ENCODE measurements around the gene INVS.
"Not testable (repeated sequence)": the region's sequence is repeated elsewhere in the genome, so short reads cannot be mapped to it uniquely, and the experiment has no call there.

The INVS gene

DNA sequence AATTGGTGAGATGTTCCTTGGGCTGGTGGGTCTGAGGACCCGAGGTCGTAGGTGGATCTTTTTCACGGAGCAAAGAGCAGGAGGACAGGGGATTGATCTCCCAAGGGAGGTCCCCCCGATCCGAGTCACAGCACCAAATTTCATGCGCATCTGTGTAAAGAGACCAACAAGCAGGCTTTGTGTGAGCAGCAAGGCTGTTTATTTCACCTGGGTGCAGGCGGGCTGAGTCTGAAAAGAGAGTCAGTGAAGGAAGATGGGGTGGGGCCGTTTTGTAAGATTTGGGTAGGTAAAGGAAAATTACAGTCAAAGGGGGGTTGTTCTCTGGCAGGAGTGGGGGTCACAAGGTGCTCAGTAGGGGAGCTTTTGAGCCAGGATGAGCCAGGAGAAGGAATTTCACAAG lies 46.9 kb downstream of the INVS start:
- H3K36me3 Mint-ChIP-seq (ENCODE audit: insufficient read depth); DNase-seq; H3K4me3 Mint-ChIP-seq; ATAC-seq (replicated peaks); H3K9me3 Mint-ChIP-seq; H3K27me3 Mint-ChIP-seq: not testable (repeated sequence)
- Mint-ChIP-seq H3K4me1 (ENCODE audit: low read depth in 2 of 2) (peaks cover 0 to 13% of the 10 kb centered on the region in 2 donors), H3K27ac (peak overlapping the region in 1 of 2 donors; percentile 55)

DNA sequence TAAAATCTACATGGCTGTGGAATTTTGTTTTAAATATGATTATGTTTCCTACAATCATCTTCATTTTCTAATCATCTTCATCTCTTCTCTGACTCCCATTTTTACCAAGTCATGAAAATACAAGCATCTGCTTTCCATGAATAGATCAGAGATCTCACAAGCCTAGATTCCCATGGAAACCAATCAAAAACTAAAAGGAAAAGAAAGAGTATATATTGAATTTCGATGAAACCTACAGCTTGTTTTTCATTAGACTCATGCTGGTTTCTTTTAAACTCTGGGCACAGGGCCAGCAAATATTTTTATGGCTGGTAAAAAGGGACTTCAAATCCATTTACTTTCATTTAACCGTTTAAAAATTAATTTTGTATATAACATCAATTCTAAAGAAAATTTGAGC lies 51.2 kb downstream of the INVS start:
- DNase-seq (no peak), ATAC-seq (replicated peaks) (no peak)
- no peaks in the 10 kb centered on the region for H3K9me3 Mint-ChIP-seq
- no peak overlapping the region for H3K27ac Mint-ChIP-seq
- H3K36me3 Mint-ChIP-seq (ENCODE audit: insufficient read depth), result no peaks in the 10 kb centered on the region
- H3K4me1 Mint-ChIP-seq (ENCODE audit: low read depth in 2 of 2), result peaks cover 0 to 9% of the 10 kb centered on the region in 2 donors
- no peaks in the 10 kb centered on the region for H3K27me3 Mint-ChIP-seq
- H3K4me3 Mint-ChIP-seq, result no peak overlapping the region

DNA sequence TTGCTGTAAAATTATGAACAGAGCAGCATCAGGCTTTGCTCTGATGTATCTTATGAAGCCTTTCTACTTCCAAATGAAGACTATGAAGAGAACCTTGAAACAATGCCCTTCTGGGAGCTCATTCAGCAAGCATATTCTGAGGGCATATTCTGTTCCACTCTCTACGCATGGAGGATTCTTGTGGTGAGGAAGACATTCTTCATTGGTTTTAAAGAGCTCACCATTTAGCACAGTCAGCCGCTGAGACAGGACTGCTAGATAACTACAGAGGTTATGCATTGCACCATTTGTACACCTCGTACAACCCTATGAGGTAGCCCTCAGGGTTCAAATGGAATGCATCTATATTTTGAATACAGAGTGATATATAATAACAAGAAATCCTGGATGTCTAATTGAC lies 61.0 kb downstream of the INVS start:
- no peak overlapping the region for H3K4me3 Mint-ChIP-seq
- peaks cover 0 to 7% of the 10 kb centered on the region in 2 donors for H3K4me1 Mint-ChIP-seq (ENCODE audit: low read depth in 2 of 2)
- ATAC-seq (replicated peaks), result no peak
- H3K27ac Mint-ChIP-seq, result no peak overlapping the region
- H3K9me3 Mint-ChIP-seq, result no peaks in the 10 kb centered on the region
- H3K27me3 Mint-ChIP-seq, result no peaks in the 10 kb centered on the region
- H3K36me3 Mint-ChIP-seq (ENCODE audit: insufficient read depth), result peaks cover 2% of the 10 kb centered on the region
- DNase-seq, result no peak

DNA sequence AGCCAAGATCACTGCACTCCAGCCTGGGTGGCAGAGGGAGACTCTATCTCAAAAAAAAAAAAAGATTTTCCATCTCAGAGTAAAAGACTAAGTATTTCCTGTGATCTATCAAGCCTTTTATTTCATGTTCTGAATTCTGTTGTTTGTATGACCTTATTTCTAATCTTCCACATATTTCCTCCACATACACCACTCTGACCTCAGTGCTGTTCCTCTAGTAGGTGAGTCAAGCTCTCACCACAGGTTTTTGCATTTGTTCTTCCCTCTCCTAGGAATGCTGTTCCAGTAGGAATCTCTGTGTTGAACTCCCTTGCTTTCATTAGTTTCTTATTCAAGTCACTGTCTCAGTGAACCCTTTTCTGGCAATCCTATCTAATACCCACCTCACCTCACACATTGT lies 68.1 kb downstream of the INVS start:
- no peak overlapping the region for H3K27ac Mint-ChIP-seq
- ATAC-seq (replicated peaks), result no peak
- no peak overlapping the region for H3K4me3 Mint-ChIP-seq
- DNase-seq, result no peak
- H3K4me1 Mint-ChIP-seq (ENCODE audit: low read depth in 2 of 2), result peaks cover 0 to 7% of the 10 kb centered on the region in 2 donors
- no peaks in the 10 kb centered on the region for H3K27me3 Mint-ChIP-seq
- H3K9me3 Mint-ChIP-seq, result peaks cover 0 to 7% of the 10 kb centered on the region in 2 donors
- H3K36me3 Mint-ChIP-seq (ENCODE audit: insufficient read depth), result no peaks in the 10 kb centered on the region

DNA sequence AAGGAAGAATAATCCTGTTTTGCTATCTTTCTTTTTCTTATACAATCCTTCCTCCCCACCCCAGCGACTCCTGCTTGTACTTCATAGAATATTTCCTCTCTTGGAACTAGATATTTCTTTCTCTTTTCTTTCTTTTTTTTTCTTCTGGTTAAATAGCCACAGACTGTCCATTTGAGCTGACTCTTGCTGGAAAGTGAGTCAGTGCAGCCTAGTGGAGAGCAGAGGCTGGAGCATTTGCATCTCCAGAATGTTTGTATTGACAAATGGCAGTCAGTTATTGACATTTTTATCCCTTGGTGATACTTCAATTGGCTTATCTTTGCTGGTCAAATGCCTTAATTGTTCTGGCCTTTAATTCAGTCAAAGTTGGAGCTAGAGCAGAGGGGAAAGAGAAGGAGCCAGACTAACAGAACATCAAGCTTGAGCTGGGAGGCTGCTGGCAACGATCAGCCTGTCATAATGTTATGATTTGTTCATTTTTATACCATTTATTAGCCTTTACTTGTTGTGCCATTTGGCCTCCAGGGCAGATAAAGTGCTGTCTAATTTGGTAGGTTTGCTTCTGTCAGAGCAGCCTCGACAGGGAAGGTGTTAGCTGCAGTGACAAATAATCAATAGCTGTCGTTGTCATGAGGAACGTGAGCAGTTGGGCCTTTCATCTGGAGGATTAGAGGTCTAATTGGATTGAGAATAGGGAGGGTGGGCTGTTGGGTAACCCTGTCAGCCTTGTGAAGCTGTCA lies 69.0 kb downstream of the INVS start:
- no peak for ATAC-seq (replicated peaks)
- Mint-ChIP-seq H3K9me3 (peaks cover 0 to 7% of the 10 kb centered on the region in 2 donors), H3K4me1 (ENCODE audit: low read depth in 2 of 2) (peaks cover 0 to 7% of the 10 kb centered on the region in 2 donors), H3K36me3 (ENCODE audit: insufficient read depth) (peaks cover 3% of the 10 kb centered on the region), H3K4me3 (no peak overlapping the region), H3K27me3 (no peaks in the 10 kb centered on the region), H3K27ac (no peak overlapping the region)
- DNase-seq, result no peak

DNA sequence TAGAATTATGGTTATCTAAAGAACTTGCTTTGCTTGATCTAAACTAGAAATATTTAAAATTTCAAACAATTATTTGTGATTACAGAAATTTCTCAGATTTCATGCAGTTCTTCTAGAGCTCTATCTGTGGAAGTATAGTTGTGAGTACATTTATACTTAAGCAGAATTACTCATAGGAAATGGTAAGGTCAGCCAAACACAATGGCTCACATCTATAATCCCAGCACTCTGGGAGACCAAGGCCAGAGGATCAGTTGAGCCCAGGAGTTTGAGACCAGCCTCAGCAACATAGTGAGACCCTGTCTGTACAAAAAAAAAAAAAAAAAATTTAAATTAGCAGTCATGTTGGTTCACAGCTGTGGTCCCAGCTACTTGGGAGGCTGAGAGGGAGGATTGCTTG lies 71.0 kb downstream of the INVS start:
- H3K36me3 Mint-ChIP-seq (ENCODE audit: insufficient read depth), result peaks cover 3% of the 10 kb centered on the region
- H3K4me1 Mint-ChIP-seq (ENCODE audit: low read depth in 2 of 2), result no peaks in the 10 kb centered on the region
- ATAC-seq (replicated peaks), result no peak
- no peaks in the 10 kb centered on the region for H3K27me3 Mint-ChIP-seq
- no peak overlapping the region for H3K27ac Mint-ChIP-seq
- DNase-seq, result no peak
- peaks cover 0 to 7% of the 10 kb centered on the region in 2 donors for H3K9me3 Mint-ChIP-seq
- H3K4me3 Mint-ChIP-seq, result no peak overlapping the region

DNA sequence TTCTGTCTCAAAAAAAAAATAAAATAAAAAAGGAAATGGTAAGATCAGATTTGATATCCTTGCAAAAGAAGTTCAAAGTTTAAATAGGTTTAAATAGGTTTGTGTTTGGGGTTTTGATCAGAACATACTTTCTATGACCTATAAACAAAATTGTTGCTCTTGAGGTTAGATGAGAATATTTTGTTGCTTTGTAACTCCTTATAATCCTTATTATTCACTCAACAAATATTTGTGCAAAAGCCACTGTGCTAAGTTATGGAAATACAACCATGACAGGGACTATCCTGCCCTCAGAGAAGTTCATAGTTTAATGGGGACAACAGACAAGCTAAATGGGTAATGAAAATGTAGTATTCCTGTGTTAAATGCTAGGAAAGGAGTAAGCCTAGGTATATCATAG lies 71.5 kb downstream of the INVS start:
- Mint-ChIP-seq H3K4me3 (no peak overlapping the region), H3K27me3 (no peaks in the 10 kb centered on the region), H3K9me3 (peaks cover 0 to 7% of the 10 kb centered on the region in 2 donors), H3K36me3 (ENCODE audit: insufficient read depth) (peaks cover 3% of the 10 kb centered on the region), H3K27ac (no peak overlapping the region), H3K4me1 (ENCODE audit: low read depth in 2 of 2) (no peaks in the 10 kb centered on the region)
- ATAC-seq (replicated peaks), result no peak
- DNase-seq, result no peak

DNA sequence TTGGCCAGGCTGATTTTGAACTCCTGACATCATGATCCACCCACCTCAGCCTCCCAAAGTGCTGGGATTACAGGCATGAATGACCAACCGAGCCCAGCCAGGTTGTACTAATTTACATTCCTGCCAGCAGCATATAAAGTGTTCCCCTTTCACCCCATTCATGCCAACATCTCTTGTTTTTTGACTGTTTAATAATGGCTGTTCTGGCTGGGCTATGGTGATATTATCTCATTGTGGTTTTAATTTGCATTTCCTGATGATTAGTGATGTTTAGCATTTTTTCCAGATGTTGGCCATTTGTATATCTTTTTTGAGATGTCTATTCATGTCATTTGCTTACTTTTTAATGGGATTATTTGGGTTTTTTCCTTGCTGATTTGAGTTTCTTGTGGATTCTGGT lies 87.3 kb downstream of the INVS start:
- Mint-ChIP-seq H3K27me3 (no peaks in the 10 kb centered on the region), H3K27ac (no peak overlapping the region), H3K4me1 (ENCODE audit: low read depth in 2 of 2) (peaks cover 2 to 10% of the 10 kb centered on the region in 2 donors), H3K36me3 (ENCODE audit: insufficient read depth) (no peaks in the 10 kb centered on the region), H3K4me3 (no peak overlapping the region), H3K9me3 (peaks cover 7 to 8% of the 10 kb centered on the region in 2 donors)
- ATAC-seq (replicated peaks), result no peak
- DNase-seq, result no peak

DNA sequence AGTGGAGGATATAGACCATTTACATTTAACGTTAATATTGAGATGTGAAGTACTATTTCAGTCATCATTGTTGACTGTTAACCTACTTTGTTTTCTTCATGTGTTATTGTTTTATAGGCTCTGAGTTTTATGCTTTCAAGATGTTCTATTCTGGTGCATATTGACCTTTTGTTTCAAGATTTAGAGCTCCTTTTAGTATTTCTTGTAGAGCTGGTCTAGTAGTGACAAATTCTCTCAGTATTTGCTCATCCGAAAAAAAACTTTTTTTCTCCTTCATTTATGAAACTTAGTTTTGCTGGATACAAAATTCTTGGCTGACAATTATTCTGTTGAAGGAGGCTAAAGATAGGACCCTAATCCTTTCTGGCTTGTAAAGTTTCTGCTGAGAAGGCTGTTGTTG lies 91.3 kb downstream of the INVS start:
- Mint-ChIP-seq H3K4me3 (no peak overlapping the region), H3K27ac (no peak overlapping the region), H3K27me3 (no peaks in the 10 kb centered on the region), H3K9me3 (peaks cover 6 to 7% of the 10 kb centered on the region in 2 donors), H3K36me3 (ENCODE audit: insufficient read depth) (peaks cover 3% of the 10 kb centered on the region), H3K4me1 (ENCODE audit: low read depth in 2 of 2) (peaks cover 2 to 10% of the 10 kb centered on the region in 2 donors)
- DNase-seq, result no peak
- no peak for ATAC-seq (replicated peaks)

DNA sequence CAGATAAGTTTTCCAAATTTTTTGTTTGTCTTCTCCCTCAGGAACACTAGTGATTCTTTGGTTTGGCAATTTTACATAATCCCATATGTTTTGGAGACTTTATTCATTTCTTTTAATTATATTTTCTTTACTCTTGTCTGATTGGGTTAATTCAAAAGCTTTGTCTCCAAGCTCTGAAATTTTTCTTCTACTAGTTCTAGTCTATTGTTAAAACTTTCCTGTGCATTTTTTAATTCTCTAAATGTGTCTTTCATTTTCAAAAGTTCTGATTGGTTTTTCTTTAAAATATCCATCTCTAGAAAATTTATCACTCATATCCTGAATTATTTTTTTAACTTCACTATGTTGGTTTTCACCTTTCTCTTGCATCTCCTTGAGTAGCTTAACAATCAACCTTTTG lies 92.2 kb downstream of the INVS start:
- Mint-ChIP-seq H3K27ac (no peak overlapping the region), H3K4me1 (ENCODE audit: low read depth in 2 of 2) (peaks cover 0 to 5% of the 10 kb centered on the region in 2 donors), H3K9me3 (peaks cover 6 to 7% of the 10 kb centered on the region in 2 donors), H3K36me3 (ENCODE audit: insufficient read depth) (peaks cover 3% of the 10 kb centered on the region), H3K4me3 (no peak overlapping the region), H3K27me3 (no peaks in the 10 kb centered on the region)
- DNase-seq (no peak), ATAC-seq (replicated peaks) (no peak)

DNA sequence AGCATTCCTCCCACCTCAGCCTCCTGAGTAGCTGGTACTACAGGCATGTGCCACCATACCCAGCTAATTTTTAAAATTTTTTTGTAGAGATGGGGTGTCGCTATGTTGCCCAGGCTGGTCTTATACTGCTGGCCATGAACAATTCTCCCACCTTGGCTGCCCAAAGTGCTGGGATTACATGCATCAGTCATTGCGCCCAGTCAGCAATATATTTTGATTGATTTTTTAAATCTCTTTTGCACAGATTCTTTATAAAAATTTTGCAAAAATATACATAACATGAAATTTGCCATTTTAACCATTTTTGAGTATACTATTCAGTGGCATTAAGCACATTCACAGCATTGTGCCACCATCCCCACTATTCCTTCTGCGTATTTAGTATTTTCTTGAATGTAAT lies 94.0 kb downstream of the INVS start:
- DNase-seq, result no peak
- Mint-ChIP-seq H3K9me3 (peaks cover 6 to 7% of the 10 kb centered on the region in 2 donors), H3K27me3 (no peaks in the 10 kb centered on the region), H3K27ac (no peak overlapping the region), H3K4me3 (no peak overlapping the region), H3K36me3 (ENCODE audit: insufficient read depth) (peaks cover 3% of the 10 kb centered on the region), H3K4me1 (ENCODE audit: low read depth in 2 of 2) (no peaks in the 10 kb centered on the region)
- no peak for ATAC-seq (replicated peaks)

DNA sequence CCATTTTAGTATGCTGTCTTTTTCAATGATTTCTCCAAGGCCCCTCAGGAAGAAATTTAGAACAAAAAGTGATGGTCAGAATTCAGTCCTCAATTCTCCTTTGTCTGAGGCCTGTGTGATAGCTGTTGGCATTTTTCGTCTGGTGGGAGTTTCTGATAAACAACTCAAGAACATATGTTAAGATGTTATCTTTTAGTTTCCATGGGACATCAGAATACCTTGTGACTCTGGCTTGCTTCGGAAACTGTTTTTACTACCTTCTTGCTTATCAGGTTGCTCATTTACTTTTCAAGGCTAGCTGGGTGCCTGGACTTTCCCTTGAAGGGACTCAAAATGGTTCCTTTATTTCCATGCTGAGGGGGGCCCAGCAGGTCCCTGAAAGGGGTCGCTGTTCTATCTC lies 97.2 kb downstream of the INVS start:
- Mint-ChIP-seq H3K27ac (no peak overlapping the region), H3K9me3 (peaks cover 0 to 4% of the 10 kb centered on the region in 2 donors), H3K27me3 (no peaks in the 10 kb centered on the region), H3K4me3 (no peak overlapping the region), H3K4me1 (ENCODE audit: low read depth in 2 of 2) (peaks cover 0 to 5% of the 10 kb centered on the region in 2 donors), H3K36me3 (ENCODE audit: insufficient read depth) (peaks cover 3% of the 10 kb centered on the region)
- ATAC-seq (replicated peaks), result no peak
- DNase-seq, result no peak

DNA sequence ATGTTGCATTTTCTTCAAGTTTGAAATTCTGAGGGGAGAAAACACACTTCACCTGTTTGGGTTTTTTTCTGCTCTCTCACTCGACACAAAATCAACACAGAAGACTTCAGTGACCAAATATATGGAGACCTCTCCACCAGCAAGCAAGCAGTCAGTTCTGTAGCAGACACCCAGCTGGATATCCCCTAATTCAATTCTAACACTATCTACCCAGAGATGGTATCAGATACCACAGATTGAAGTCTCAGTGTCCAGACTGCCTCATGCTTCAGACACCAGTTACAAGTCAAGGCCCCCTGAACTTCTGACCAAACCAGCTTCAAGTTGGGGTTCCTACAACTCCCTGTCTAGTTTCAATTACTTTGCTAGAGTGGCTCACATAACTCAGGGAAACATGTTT lies 97.8 kb downstream of the INVS start:
- Mint-ChIP-seq H3K27me3 (no peaks in the 10 kb centered on the region), H3K4me3 (no peak overlapping the region), H3K9me3 (peaks cover 0 to under 1% of the 10 kb centered on the region in 2 donors), H3K27ac (no peak overlapping the region), H3K36me3 (ENCODE audit: insufficient read depth) (peaks cover 3% of the 10 kb centered on the region), H3K4me1 (ENCODE audit: low read depth in 2 of 2) (peaks cover 0 to 5% of the 10 kb centered on the region in 2 donors)
- DNase-seq (no peak), ATAC-seq (replicated peaks) (no peak)

DNA sequence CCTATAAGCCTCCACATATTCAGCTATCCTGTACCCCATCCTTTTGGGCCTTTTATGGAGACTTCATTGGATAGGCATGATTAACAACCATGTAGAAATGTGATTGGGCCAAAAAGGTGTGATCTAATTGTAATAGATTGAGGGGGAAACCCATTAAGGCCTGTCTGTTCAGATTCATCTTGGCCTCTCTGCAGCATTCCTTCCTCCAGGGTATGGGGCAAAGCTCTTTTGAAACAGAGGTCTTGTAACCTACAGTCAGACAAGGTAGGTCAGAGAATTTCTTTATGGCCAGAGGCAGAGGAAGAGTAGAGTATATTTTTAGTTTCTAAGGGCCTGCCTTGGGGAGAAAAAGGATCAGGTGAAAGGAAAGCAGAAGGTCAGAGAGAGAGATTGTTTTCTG lies 98.5 kb downstream of the INVS start:
- no peak for DNase-seq
- Mint-ChIP-seq H3K4me1 (ENCODE audit: low read depth in 2 of 2) (peaks cover 0 to 5% of the 10 kb centered on the region in 2 donors), H3K27me3 (no peaks in the 10 kb centered on the region), H3K9me3 (no peaks in the 10 kb centered on the region), H3K27ac (no peak overlapping the region), H3K4me3 (no peak overlapping the region), H3K36me3 (ENCODE audit: insufficient read depth) (peaks cover 3% of the 10 kb centered on the region)
- no peak for ATAC-seq (replicated peaks)

Data from effector memory CD8-positive, alpha-beta T cell (primary cell).